ENCODE results near the gene ATP2B3. TPM values are rescaled to one million over a fixed set of nuclear protein-coding genes. Genes with fewer than 3 reads are reported as not detected.

The ATP2B3 gene
- total and polyA plus RNA-seq, 2 of the 4 experiments (the other 2 are of a cell fraction), result under 0.01 to 0.03 TPM

DNA sequence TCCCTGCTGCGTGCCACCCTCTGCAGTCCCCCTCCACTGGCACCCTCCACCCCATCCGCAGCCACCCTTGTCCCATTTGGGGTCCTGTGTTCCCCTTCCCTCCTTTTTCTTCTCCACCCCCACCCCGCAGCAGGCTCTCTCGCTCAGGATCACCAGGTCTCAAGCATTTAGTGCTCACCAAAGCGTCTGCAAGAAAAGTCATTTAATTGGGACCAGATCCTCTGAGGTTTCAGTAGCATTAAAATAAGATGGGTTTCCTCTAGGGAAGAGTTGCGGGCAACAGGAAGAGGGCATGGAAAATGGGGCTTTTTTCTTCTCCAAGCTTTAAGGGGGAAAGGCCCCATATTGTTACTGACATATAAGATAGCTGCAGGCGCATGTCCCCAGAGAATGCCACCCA is 42.2 kb upstream of the ATP2B3 start:
- 79% methylated on average over 3 of the region's 7 CpGs; no CpG with 5 or more reads in 1 of the 2 experiments for WGBS, 2 experiments (ENCODE audit: extremely low coverage in 2 of 2, insufficient read length in 1 of 2)
- peak overlapping the region; percentile 68 to 84; a peak in 2 of 4 replicates for H4K8ac ChIP-seq (ENCODE audit: low read depth in 2 of 2, low read length in 2 of 2)
- H2AK9ac ChIP-seq (replicated peaks; ENCODE audit: low read depth, low read length, poor library complexity), result peak overlapping the region; percentile 92
- H3K27ac ChIP-seq (ENCODE audit: insufficient read depth, low read length), result no peak overlapping the region
- no peak overlapping the region for H3K14ac ChIP-seq (replicated peaks; ENCODE audit: low read depth, low read length)
- no peak overlapping the region for H3K9ac ChIP-seq (ENCODE audit: low read depth, low read length)
- peaks cover 0 to 5% of the 10 kb centered on the region in 2 experiments; a peak in 1 of 4 replicates for H3K79me1 ChIP-seq (ENCODE audit: low read depth in 1 of 2, low read length in 2 of 2)
- no peaks in the 10 kb centered on the region for H3K27me3 ChIP-seq (ENCODE audit: control insufficient read depth, insufficient read depth, low read length)
- in situ Hi-C loops (cut with MboI; ENCODE audit: low sequenced_read_pairs), result no loop called here
- H3K23ac ChIP-seq (ENCODE audit: low read depth, low read length), result no peak overlapping the region
- dilution Hi-C loops (cut with HindIII; ENCODE audit: low sequenced_read_pairs, unreplicated experiment), result no loop called here
- no peaks in the 10 kb centered on the region for H4K20me1 ChIP-seq (ENCODE audit: insufficient read depth, low read length)
- no peaks in the 10 kb centered on the region for H3K9me3 ChIP-seq (ENCODE audit: control insufficient read depth, insufficient read depth, low read length)
- ChIA-PET CTCF (no interaction called here), POLR2A (ENCODE audit: unreplicated experiment) (no interaction called here)
- H2BK120ac ChIP-seq (ENCODE audit: low read depth, low read length), result peak overlapping the region; percentile 99
- H2BK20ac ChIP-seq (ENCODE audit: low read depth, low read length), result 0 out of 2 replicates have a peak overlapping the region, but pooled peaks have one; percentile 10
- no TSS peak for BruUV-seq (replicated peaks)
- peak overlapping the region; percentile 72 for H3K4ac ChIP-seq (ENCODE audit: low read depth, low read length)
- H2AK5ac ChIP-seq (ENCODE audit: low read depth, low read length), result peak overlapping the region; percentile 59
- H2BK15ac ChIP-seq (ENCODE audit: low read depth, low read length), result peak overlapping the region; percentile 50; the same call in 1 of the 3 replicates
- H3K9me1 ChIP-seq (ENCODE audit: insufficient read depth, low read length), result peaks cover 23% of the 10 kb centered on the region
- ATAC-seq (ENCODE audit: low read depth) (no peak), DNase-seq (no peak)
- H3K18ac ChIP-seq (ENCODE audit: low read depth, low read length), result peak overlapping the region; percentile 43
- intact Hi-C loops (cut with micrococcal nuclease), result no loop called here
- no peak overlapping the region; the same call in 1 of the 2 replicates for H3K4me2 ChIP-seq (ENCODE audit: low read depth, low read length)
- H3K36me3 ChIP-seq (ENCODE audit: control insufficient read depth, insufficient read depth, low read length), result no peaks in the 10 kb centered on the region
- H3K4me1 ChIP-seq (ENCODE audit: control insufficient read depth, insufficient read depth, low read length), result peaks cover 33% of the 10 kb centered on the region
- H3K4me3 ChIP-seq (ENCODE audit: insufficient read depth, low read depth, low read length), result no peak overlapping the region
- H4K91ac ChIP-seq (ENCODE audit: insufficient read depth, low read depth, low read length), result peak overlapping the region; percentile 21; the same call in 1 of the 2 replicates
- H4K5ac ChIP-seq (ENCODE audit: low read depth, low read length), result peak overlapping the region; percentile 77
- H2AFZ ChIP-seq (replicated peaks; ENCODE audit: low read length, poor library complexity), result peak overlapping the region; percentile 79
- H2BK5ac ChIP-seq (ENCODE audit: low read depth, low read length, poor library complexity, severe bottlenecking), result peak overlapping the region; percentile 31
- TF ChIP-seq MAFK (IDR thresholded peaks at IDR 0.05; ENCODE audit: low read depth, low read length) (no peak), FOS (IDR thresholded peaks at IDR 0.05; ENCODE audit: low read depth, low read length) (no peak), MXI1 (IDR thresholded peaks at IDR 0.05; ENCODE audit: borderline replicate concordance, low read depth, low read length) (no peak), SMC3 (IDR thresholded peaks at IDR 0.05; ENCODE audit: low read depth, low read length) (no peak)
- H3K56ac ChIP-seq (ENCODE audit: extremely low read depth, insufficient read depth, low read length), result no peak overlapping the region
